ENCODE measurements around the gene CBX8.

GRCh38 chr17:79747508-79748294 is 49.2 kb downstream of the CBX8 start:
- TF ChIP-seq, protein P1, sequence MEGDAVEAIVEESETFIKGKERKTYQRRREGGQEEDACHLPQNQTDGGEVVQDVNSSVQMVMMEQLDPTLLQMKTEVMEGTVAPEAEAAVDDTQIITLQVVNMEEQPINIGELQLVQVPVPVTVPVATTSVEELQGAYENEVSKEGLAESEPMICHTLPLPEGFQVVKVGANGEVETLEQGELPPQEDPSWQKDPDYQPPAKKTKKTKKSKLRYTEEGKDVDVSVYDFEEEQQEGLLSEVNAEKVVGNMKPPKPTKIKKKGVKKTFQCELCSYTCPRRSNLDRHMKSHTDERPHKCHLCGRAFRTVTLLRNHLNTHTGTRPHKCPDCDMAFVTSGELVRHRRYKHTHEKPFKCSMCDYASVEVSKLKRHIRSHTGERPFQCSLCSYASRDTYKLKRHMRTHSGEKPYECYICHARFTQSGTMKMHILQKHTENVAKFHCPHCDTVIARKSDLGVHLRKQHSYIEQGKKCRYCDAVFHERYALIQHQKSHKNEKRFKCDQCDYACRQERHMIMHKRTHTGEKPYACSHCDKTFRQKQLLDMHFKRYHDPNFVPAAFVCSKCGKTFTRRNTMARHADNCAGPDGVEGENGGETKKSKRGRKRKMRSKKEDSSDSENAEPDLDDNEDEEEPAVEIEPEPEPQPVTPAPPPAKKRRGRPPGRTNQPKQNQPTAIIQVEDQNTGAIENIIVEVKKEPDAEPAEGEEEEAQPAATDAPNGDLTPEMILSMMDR (IDR thresholded peaks at IDR 0.05) = no peak
- no peak for TF ChIP-seq POLR2A (IDR thresholded peaks at IDR 0.05; ENCODE audit: low read depth)
